ENCODE measurements around the gene ANKS1B.

Gene ANKS1B

GRCh38 chr12:98740751-98741150 lies 1244.0 kb downstream of the ANKS1B start:
- no peak overlapping the region for H3K4me3 ChIP-seq (ENCODE audit: low read length)
- peaks cover 3% of the 10 kb centered on the region for H3K36me3 ChIP-seq (ENCODE audit: insufficient read depth, low read length)
- H2AFZ ChIP-seq (ENCODE audit: low read depth, low read length): no peak overlapping the region
- no peaks in the 10 kb centered on the region for H3K9me3 ChIP-seq (ENCODE audit: low read length)
- H3K27me3 ChIP-seq (ENCODE audit: insufficient read depth, low read length): no peaks in the 10 kb centered on the region
- peaks cover 15% of the 10 kb centered on the region for H3K4me1 ChIP-seq (ENCODE audit: insufficient read depth, low read length)

DNA sequence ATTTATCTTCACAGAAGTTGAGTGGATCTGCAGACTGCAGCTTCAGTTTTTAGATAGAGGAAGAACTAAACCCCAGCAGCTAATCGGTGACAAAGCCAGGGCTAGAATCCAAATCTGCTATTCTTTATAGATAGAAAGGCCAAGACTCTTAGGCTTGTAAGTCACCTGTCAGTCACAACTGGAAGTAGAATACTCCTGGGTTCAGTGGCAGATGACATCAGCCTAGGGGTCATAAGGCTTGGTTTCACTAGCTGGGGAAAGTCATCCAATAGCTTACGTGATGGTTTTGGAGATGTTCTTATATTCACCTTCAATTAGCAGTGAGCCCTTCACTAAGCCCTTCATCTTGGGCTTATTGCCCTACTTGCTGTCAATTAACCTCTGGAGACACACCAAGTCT lies 1246.2 kb downstream of the ANKS1B start:
- Histone ChIP-seq H3K4me3 (ENCODE audit: low read length) (no peak overlapping the region), H3K36me3 (ENCODE audit: insufficient read depth, low read length) (peaks cover 18% of the 10 kb centered on the region)

GRCh38 chr12:98738002-98738401 lies 1246.7 kb downstream of the ANKS1B start:
- H3K27me3 ChIP-seq (ENCODE audit: insufficient read depth, low read length): no peaks in the 10 kb centered on the region
- no peak overlapping the region for H3K4me3 ChIP-seq (ENCODE audit: low read length)
- H2AFZ ChIP-seq (ENCODE audit: low read depth, low read length): no peak overlapping the region
- H3K36me3 ChIP-seq (ENCODE audit: insufficient read depth, low read length): peaks cover 18% of the 10 kb centered on the region
- H3K4me1 ChIP-seq (ENCODE audit: insufficient read depth, low read length): peaks cover 15% of the 10 kb centered on the region
- H3K9me3 ChIP-seq (ENCODE audit: low read length): no peaks in the 10 kb centered on the region

More for the DNA sequence above, 1246.2 kb downstream of the ANKS1B start:
- Histone ChIP-seq H2AFZ (ENCODE audit: low read depth, low read length) (no peak overlapping the region), H3K27me3 (ENCODE audit: insufficient read depth, low read length) (no peaks in the 10 kb centered on the region), H3K4me1 (ENCODE audit: insufficient read depth, low read length) (peaks cover 15% of the 10 kb centered on the region), H3K9me3 (ENCODE audit: low read length) (no peaks in the 10 kb centered on the region)

- Histone ChIP-seq H3K4me3 (ENCODE audit: low read length) (no peak overlapping the region), H3K27me3 (ENCODE audit: insufficient read depth, low read length) (no peaks in the 10 kb centered on the region), H2AFZ (ENCODE audit: low read depth, low read length) (no peak overlapping the region), H3K9me3 (ENCODE audit: low read length) (no peaks in the 10 kb centered on the region), H3K4me1 (ENCODE audit: insufficient read depth, low read length) (peaks cover 11% of the 10 kb centered on the region), H3K36me3 (ENCODE audit: insufficient read depth, low read length) (peaks cover 19% of the 10 kb centered on the region)
Measured at GRCh38 chr12:98737322-98737712, 1247.4 kb downstream of the ANKS1B start.

DNA sequence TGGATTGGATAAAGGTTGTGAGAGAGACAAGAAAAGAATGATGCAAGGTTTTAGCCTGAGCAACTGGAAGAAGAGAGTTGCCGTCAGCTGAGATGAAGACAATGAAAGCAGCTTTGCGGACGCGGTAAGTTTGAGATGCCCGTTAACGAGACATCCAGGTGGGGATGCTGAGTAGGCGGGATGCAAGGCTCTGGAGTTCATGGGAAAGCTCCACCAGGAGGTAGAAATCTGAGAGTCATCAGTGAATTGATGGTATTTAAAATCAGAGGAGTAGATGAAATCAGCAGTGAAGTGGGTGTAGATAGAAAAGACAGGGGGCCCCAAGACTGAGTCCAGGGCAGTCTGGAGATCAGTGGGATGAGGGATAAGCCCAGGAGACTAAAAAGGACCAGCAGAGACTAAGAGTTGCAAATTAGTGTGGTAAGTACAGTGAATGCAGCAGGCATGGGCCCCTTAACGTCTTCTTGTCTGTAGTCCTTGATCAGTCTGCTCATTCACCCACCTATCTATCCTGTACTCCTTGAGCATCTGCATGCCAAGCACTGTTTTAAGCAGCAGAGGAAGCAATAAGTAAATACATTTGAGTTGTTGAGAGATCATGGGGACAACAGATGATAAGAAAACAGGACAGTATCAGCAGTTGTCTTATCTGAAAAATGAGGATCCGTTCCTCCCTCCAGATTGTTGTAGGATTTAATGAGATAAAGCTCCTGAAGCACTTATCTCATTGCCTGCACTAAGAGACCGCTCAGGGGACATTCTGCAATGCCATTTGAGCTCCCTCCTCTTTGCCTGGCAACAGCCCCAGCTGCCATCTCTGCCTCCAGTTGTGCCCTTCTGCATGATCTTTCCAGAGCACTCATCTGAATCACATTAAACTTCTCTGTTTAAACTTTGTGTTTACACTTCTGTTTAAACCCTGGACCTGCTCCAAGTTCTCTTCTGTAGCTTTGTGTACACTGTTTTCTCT lies 1248.1 kb downstream of the ANKS1B start:
- Histone ChIP-seq H3K27me3 (ENCODE audit: insufficient read depth, low read length) (no peaks in the 10 kb centered on the region), H2AFZ (ENCODE audit: low read depth, low read length) (no peak overlapping the region), H3K4me1 (ENCODE audit: insufficient read depth, low read length) (peaks cover 5% of the 10 kb centered on the region), H3K9me3 (ENCODE audit: low read length) (no peaks in the 10 kb centered on the region), H3K36me3 (ENCODE audit: insufficient read depth, low read length) (peaks cover 24% of the 10 kb centered on the region), H3K4me3 (ENCODE audit: low read length) (no peak overlapping the region)

GRCh38 chr12:98735821-98736220 lies 1248.9 kb downstream of the ANKS1B start:
- H3K4me3 ChIP-seq (ENCODE audit: low read length): no peak overlapping the region
- H3K27me3 ChIP-seq (ENCODE audit: insufficient read depth, low read length): no peaks in the 10 kb centered on the region
- no peaks in the 10 kb centered on the region for H3K4me1 ChIP-seq (ENCODE audit: insufficient read depth, low read length)
- H3K9me3 ChIP-seq (ENCODE audit: low read length): no peaks in the 10 kb centered on the region
- H2AFZ ChIP-seq (ENCODE audit: low read depth, low read length): no peak overlapping the region
- peaks cover 31% of the 10 kb centered on the region for H3K36me3 ChIP-seq (ENCODE audit: insufficient read depth, low read length)

GRCh38 chr12:98733667-98734350 lies 1250.9 kb downstream of the ANKS1B start:
- Histone ChIP-seq H2AFZ (ENCODE audit: low read depth, low read length) (no peak overlapping the region), H3K4me1 (ENCODE audit: insufficient read depth, low read length) (no peaks in the 10 kb centered on the region), H3K27me3 (ENCODE audit: insufficient read depth, low read length) (no peaks in the 10 kb centered on the region), H3K4me3 (ENCODE audit: low read length) (no peak overlapping the region), H3K9me3 (ENCODE audit: low read length) (no peaks in the 10 kb centered on the region), H3K36me3 (ENCODE audit: insufficient read depth, low read length) (peaks cover 51% of the 10 kb centered on the region)

DNA sequence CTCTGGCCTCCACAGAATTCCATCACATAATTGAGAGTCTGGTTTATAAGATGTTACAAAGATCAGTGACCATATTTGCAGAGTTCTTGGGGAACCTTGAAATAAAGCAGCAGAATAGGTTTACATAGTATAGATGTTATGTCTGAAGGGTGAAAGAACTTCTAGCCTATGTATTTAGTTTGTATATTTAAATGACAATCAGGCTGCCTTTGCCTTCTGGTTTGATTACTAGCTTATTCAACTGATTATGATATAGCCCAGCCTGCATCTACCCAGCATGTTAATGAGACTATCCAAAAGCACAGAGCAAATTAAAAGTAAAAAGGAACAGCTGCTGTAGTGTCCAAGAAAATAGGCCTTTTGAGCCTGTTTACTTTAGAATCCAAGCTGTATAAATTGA lies 1254.3 kb downstream of the ANKS1B start:
- peaks cover 57% of the 10 kb centered on the region for H3K36me3 ChIP-seq (ENCODE audit: insufficient read depth, low read length)

DNA sequence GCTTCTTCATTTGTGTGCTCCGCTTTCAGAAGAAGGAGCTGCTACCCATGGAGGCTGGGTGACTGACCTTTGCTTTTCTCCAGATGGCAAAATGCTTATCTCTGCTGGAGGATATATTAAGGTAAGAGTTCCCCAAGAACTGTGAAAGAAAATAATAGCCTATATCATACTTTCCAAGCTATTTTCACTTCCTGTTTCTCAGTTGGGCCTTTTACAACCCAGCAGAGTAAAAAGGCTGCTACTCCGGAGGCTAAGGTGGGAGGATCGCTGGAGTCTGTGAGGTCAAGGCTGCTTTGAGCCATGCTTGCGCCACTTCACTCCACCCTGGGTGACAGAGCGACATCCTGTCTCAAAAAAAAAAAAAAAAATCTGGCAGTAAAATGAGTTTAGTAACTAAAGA lies 1257.5 kb downstream of the ANKS1B start:
- Histone ChIP-seq H3K36me3 (ENCODE audit: insufficient read depth, low read length) (peaks cover 61% of the 10 kb centered on the region), H3K9me3 (ENCODE audit: low read length) (no peaks in the 10 kb centered on the region), H3K4me1 (ENCODE audit: insufficient read depth, low read length) (peaks cover 10% of the 10 kb centered on the region), H3K4me3 (ENCODE audit: low read length) (no peak overlapping the region), H2AFZ (ENCODE audit: low read depth, low read length) (no peak overlapping the region), H3K27me3 (ENCODE audit: insufficient read depth, low read length) (no peaks in the 10 kb centered on the region)

More for the DNA sequence above, 1254.3 kb downstream of the ANKS1B start:
- Histone ChIP-seq H3K4me3 (ENCODE audit: low read length) (no peak overlapping the region), H3K9me3 (ENCODE audit: low read length) (no peaks in the 10 kb centered on the region), H3K4me1 (ENCODE audit: insufficient read depth, low read length) (peaks cover 4% of the 10 kb centered on the region), H2AFZ (ENCODE audit: low read depth, low read length) (no peak overlapping the region), H3K27me3 (ENCODE audit: insufficient read depth, low read length) (no peaks in the 10 kb centered on the region)

DNA sequence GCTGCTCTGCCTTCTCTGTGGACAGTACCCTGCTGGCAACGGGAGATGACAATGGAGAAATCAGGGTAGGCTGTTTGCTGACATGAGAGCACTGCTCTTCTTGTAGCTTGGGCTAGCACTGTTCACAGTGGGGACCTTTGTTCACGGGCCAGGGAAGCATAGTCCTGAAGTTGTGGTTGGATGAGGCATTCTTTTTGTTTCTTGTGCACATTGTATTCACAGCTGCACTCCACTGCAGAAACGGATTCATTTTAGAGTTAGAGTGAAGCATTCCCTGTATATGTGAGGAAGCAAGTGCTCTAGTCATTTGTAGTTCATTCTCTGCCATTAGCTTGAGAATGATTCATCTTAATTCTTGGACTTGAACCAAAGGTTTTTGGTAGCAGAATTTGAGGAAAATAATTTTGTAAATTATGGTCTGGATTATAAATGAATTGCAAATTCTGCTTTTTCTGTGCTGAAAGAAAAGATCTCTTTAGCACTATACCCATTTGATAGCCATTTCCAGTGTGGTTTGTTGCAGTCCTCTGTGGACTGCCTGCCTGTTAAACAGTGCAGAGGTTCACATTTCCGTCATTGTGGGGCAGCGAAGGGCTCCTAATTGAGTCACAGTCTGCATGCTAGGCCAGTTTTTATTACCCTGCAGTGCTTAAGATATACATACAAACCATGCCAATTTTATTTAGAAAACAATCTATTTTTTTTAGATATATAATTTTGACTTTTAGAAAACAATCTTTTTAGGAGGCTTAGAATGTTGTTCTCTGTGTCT lies 1259.1 kb downstream of the ANKS1B start:
- no peaks in the 10 kb centered on the region for H3K27me3 ChIP-seq (ENCODE audit: insufficient read depth, low read length)
- H3K36me3 ChIP-seq (ENCODE audit: insufficient read depth, low read length): peaks cover 55% of the 10 kb centered on the region
- no peak overlapping the region for H3K4me3 ChIP-seq (ENCODE audit: low read length)
- H3K4me1 ChIP-seq (ENCODE audit: insufficient read depth, low read length): peaks cover 10% of the 10 kb centered on the region
- no peak overlapping the region for H2AFZ ChIP-seq (ENCODE audit: low read depth, low read length)
- H3K9me3 ChIP-seq (ENCODE audit: low read length): no peaks in the 10 kb centered on the region

DNA sequence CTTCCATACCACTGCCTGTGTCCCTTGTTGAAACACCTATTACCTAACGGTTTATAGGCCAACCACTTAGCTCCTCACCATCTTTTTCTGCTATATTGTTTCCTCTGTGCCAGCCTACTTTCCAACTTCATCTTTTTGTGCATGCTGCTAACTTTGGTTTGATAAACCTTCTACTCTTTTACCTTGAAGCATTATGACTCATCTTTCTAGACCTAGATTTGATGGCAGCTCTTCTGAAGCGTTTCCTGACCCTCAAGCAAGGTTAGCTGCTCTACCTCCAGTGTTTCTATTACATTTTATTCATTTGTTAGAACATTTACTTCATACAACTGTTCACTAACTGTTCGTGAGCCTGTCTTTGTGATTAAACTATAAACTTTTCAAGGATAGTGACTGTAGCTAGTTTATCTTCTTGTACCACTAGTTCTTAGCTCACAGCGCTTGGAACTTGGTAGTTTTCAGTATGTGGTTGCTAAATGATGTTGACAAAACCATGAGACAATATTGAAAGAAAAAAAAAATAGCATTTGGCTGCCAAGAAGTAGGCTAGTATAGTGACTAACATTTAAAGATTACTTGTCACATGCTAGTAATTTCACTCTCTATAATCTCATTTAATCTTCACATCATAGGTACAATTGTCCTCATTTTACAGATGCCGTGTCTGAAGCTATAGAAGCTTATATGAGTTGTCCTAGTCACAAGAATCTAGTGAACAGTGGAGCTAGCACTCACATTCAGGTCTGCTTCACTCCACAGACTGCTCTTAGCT lies 1260.2 kb downstream of the ANKS1B start:
- no peak overlapping the region for H3K4me3 ChIP-seq (ENCODE audit: low read length)
- H3K4me1 ChIP-seq (ENCODE audit: insufficient read depth, low read length): peaks cover 10% of the 10 kb centered on the region
- H3K9me3 ChIP-seq (ENCODE audit: low read length): no peaks in the 10 kb centered on the region
- H3K36me3 ChIP-seq (ENCODE audit: insufficient read depth, low read length): peaks cover 44% of the 10 kb centered on the region
- no peaks in the 10 kb centered on the region for H3K27me3 ChIP-seq (ENCODE audit: insufficient read depth, low read length)
- H2AFZ ChIP-seq (ENCODE audit: low read depth, low read length): no peak overlapping the region

DNA sequence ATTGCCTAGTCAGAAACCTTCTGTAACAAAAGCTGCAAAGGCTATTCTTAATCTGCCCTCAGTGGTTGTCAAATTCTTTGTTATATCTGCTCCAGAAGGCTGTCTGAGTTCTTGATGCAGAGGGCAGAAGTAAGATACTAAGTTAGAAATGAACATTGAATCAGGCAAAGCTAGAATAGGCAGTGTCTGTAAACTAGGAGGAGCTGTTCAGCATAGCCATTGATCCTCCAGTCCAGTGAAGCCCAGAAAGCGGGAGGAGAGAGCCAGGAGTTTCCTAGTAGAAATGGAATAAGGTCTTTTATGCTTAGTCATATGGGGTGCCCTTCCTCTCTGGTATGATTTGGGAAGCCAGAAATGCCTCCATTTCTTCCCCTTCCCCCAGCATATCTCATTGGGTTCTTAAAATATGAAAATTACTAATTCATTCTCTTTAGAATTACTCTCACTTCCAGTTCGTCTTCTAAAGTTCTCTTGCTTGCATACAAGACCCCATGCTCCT lies 1263.5 kb downstream of the ANKS1B start:
- H3K4me1 ChIP-seq (ENCODE audit: insufficient read depth, low read length): peaks cover 10% of the 10 kb centered on the region
- no peak overlapping the region for H3K4me3 ChIP-seq (ENCODE audit: low read length)
- no peaks in the 10 kb centered on the region for H3K27me3 ChIP-seq (ENCODE audit: insufficient read depth, low read length)
- H2AFZ ChIP-seq (ENCODE audit: low read depth, low read length): no peak overlapping the region
- H3K36me3 ChIP-seq (ENCODE audit: insufficient read depth, low read length): peaks cover 39% of the 10 kb centered on the region
- no peaks in the 10 kb centered on the region for H3K9me3 ChIP-seq (ENCODE audit: low read length)

Measured in neuron (in vitro differentiated cells).